ENCODE data around the gene TAC4. TPM values are rescaled to one million over a fixed set of nuclear protein-coding genes. Genes with fewer than 3 reads are reported as not detected.

TAC4 gene
- polyA plus RNA-seq, 1 donor (not counting 4 experiments of a cell fraction or from before 2014, with no cell fraction given) = not detected

DNA sequence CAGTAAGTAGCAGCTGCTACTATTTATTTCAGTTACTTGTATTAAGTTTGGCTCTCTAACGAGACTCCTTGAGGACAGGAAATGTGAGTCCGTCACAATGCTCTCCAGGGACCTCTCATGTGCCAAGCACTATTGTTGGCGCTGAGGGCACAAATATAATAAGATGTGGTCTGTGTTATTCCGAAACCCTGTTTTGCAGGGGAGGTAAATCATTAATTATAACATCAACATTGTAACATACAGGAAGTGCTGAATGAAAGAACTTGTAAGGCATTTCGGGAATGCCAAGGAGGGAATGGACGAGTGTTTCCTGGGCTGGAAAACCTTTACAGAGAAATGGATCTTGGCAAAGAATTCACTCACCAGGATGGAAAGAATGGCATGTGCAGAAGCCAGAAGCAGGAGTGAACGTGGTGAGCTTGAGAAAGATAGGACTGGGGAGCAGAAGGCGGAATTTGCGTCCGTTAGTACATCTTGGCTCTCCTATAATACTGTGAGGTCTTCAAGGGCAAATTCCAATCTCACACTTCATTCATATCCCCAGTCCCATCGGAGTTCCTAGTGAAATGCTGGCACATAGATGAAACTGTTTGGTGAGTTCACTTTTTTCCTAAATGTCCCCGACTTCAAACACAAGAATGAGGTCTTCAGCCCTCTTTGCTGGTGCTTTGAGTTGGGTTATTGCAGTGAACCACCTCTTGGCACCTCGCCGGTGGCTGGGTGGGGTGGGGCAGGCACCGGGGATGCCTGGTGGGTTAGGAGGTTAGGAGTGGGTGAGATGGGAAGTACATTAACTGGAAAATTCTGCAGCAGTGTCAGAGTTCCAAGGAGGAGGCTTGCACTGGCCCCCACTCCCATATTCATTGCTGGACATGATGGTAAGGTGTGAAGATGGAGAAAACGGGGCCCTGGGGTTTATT is 11.5 kb downstream of the TAC4 start:
- TF ChIP-seq, protein P1, sequence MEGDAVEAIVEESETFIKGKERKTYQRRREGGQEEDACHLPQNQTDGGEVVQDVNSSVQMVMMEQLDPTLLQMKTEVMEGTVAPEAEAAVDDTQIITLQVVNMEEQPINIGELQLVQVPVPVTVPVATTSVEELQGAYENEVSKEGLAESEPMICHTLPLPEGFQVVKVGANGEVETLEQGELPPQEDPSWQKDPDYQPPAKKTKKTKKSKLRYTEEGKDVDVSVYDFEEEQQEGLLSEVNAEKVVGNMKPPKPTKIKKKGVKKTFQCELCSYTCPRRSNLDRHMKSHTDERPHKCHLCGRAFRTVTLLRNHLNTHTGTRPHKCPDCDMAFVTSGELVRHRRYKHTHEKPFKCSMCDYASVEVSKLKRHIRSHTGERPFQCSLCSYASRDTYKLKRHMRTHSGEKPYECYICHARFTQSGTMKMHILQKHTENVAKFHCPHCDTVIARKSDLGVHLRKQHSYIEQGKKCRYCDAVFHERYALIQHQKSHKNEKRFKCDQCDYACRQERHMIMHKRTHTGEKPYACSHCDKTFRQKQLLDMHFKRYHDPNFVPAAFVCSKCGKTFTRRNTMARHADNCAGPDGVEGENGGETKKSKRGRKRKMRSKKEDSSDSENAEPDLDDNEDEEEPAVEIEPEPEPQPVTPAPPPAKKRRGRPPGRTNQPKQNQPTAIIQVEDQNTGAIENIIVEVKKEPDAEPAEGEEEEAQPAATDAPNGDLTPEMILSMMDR (optimal IDR thresholded peaks at IDR 0.05 in 1 of 3, IDR thresholded peaks at IDR 0.05 in 1 of 3, conservative IDR thresholded peaks at IDR 0.05 in 1 of 3; ENCODE audit: extremely low read depth in 1 of 3, insufficient read depth in 2 of 3, low read length in 3 of 3) = no peak
- no peak for TF ChIP-seq EZH2 (IDR thresholded peaks at IDR 0.05; ENCODE audit: low read length)
- Histone ChIP-seq H3K36me3 (ENCODE audit: control insufficient read depth in 2 of 2, extremely low read depth in 1 of 2, insufficient read depth in 2 of 2, low read length in 2 of 2) (peaks cover 10 to 12% of the 10 kb centered on the region in 2 experiments), H3K9me3 (ENCODE audit: control insufficient read depth, low read depth, low read length) (no peaks in the 10 kb centered on the region), H3K9ac (ENCODE audit: control insufficient read depth, extremely low read depth, insufficient read depth, low read length) (no peak overlapping the region), H3K9me1 (ENCODE audit: control insufficient read depth, extremely low read depth, insufficient read depth, low read length) (no peaks in the 10 kb centered on the region), H2AFZ (ENCODE audit: control insufficient read depth, low read length) (no peak overlapping the region), H3K4me3 (ENCODE audit: control insufficient read depth in 2 of 3, extremely low read depth in 1 of 3, insufficient read depth in 2 of 3, low read depth in 1 of 3, low read length in 3 of 3) (no peak overlapping the region), H3K4me1 (ENCODE audit: control insufficient read depth, extremely low read depth, insufficient read depth, low read length) (no peaks in the 10 kb centered on the region), H3K79me2 (ENCODE audit: control insufficient read depth, insufficient read depth, low read length) (no peaks in the 10 kb centered on the region), H3K4me2 (ENCODE audit: control insufficient read depth, extremely low read depth, insufficient read depth, low read depth, low read length) (no peak overlapping the region), H4K20me1 (ENCODE audit: control insufficient read depth, extremely low read depth, insufficient read depth, low read length) (no peaks in the 10 kb centered on the region), H3K27ac (ENCODE audit: control insufficient read depth, insufficient read depth, low read length) (no peak overlapping the region), H3K27me3 (ENCODE audit: control insufficient read depth, extremely low read depth, insufficient read depth, low read length) (no peaks in the 10 kb centered on the region)
- DNase-seq (ENCODE audit: low read depth, low spot score) (no peak), FAIRE-seq (no peak)
- dilution Hi-C loops (cut with MboI; ENCODE audit: extremely low pct_ligation_motif_present, low sequenced_read_pairs) = no loop called here

DNA sequence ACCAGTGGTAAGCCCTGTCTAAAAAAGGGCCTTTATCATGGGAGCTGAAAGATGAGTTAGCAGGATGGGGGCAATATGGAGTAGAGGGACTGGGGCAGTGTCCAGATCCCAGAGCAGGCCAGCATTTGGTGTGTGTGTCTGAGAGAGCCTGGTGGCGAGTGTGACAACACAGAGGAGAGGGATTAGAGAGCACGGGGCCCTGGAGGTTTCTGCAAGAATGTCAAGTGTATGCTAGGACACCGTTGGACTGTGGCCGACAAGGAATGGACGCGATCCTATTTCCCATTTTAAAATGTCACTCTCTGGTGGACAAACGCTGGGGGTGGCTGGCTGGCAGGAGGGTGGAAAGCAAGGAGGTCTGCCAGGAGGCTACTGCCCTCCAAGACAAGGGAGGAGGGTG is 12.4 kb downstream of the TAC4 start:
- no peaks in the 10 kb centered on the region for H4K20me1 ChIP-seq (ENCODE audit: control insufficient read depth, extremely low read depth, insufficient read depth, low read length)
- peaks cover 10 to 14% of the 10 kb centered on the region in 2 experiments for H3K36me3 ChIP-seq (ENCODE audit: control insufficient read depth in 2 of 2, extremely low read depth in 1 of 2, insufficient read depth in 2 of 2, low read length in 2 of 2)
- DNase-seq (ENCODE audit: low read depth, low spot score) (no peak), FAIRE-seq (no peak)
- H3K9me1 ChIP-seq (ENCODE audit: control insufficient read depth, extremely low read depth, insufficient read depth, low read length) = no peaks in the 10 kb centered on the region
- no peak for TF ChIP-seq EZH2 (IDR thresholded peaks at IDR 0.05; ENCODE audit: low read length)
- TF ChIP-seq, protein P1 (optimal IDR thresholded peaks at IDR 0.05 in 1 of 3, IDR thresholded peaks at IDR 0.05 in 1 of 3, conservative IDR thresholded peaks at IDR 0.05 in 1 of 3; ENCODE audit: extremely low read depth in 1 of 3, insufficient read depth in 2 of 3, low read length in 3 of 3) = no peak
- H2AFZ ChIP-seq (ENCODE audit: control insufficient read depth, low read length) = no peak overlapping the region
- no peak overlapping the region for H3K9ac ChIP-seq (ENCODE audit: control insufficient read depth, extremely low read depth, insufficient read depth, low read length)
- no peaks in the 10 kb centered on the region for H3K79me2 ChIP-seq (ENCODE audit: control insufficient read depth, insufficient read depth, low read length)
- no peaks in the 10 kb centered on the region for H3K27me3 ChIP-seq (ENCODE audit: control insufficient read depth, extremely low read depth, insufficient read depth, low read length)
- H3K27ac ChIP-seq (ENCODE audit: control insufficient read depth, insufficient read depth, low read length) = no peak overlapping the region
- H3K4me1 ChIP-seq (ENCODE audit: control insufficient read depth, extremely low read depth, insufficient read depth, low read length) = peaks cover 2% of the 10 kb centered on the region
- H3K4me2 ChIP-seq (ENCODE audit: control insufficient read depth, extremely low read depth, insufficient read depth, low read depth, low read length) = no peak overlapping the region
- H3K9me3 ChIP-seq (ENCODE audit: control insufficient read depth, low read depth, low read length) = no peaks in the 10 kb centered on the region
- dilution Hi-C loops (cut with MboI; ENCODE audit: extremely low pct_ligation_motif_present, low sequenced_read_pairs) = no loop called here
- no peak overlapping the region for H3K4me3 ChIP-seq (ENCODE audit: control insufficient read depth in 2 of 3, extremely low read depth in 1 of 3, insufficient read depth in 2 of 3, low read depth in 1 of 3, low read length in 3 of 3)
